ENCODE measurements around the gene C9orf50. TPM values are rescaled to one million over a fixed set of nuclear protein-coding genes. Genes with fewer than 3 reads are reported as not detected.

Gene C9orf50
- total RNA-seq, 1 experiment from 2014 or later: not detected

DNA sequence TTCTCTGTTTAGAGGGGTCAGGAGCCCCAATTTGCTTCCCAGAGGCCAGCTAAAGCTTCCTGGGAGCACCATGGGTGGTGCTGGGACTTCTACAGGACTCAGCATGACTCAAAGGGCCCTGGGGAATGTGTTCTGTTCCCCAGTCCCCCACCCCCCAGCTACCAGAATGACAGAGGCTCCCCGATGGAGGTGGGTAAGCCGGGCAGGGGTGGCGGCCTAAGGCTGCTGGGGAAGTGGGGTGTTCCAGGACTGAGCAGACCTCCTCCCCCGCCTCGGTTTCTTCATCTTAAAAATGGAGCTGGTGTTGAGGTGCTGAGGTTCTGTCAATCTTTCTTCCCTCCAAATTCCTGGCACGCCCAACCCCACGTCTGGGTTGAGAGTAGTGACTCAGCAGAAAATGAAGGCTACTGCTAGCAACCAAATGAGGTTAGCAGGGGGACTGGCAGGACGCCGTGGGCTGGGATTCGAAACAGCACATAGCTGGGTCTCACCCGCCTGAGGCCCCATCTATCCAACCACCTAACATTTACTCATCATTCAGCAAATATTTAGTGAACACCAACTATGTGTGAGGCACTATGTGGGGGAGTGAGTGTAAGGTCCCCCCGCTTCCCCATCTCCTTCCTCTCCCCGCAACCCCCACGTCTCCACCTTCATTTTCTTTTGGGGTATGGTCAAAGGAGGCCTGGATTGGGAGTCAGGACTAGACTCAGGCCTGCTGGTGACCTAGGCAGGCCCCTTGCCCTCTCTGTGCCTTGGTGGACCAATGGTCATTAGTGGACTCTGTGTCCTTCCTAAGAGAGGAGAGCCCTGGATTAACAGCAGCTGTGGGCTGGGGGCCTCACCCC lies 50.2 kb downstream of the C9orf50 start:
- Histone ChIP-seq H3K27ac (peak overlapping the region; percentile 90), H2AFZ (peak overlapping the region; percentile 56; the same call in 1 of the 2 replicates), H3K9me2 (ENCODE audit: insufficient read depth) (no peaks in the 10 kb centered on the region), H3K4me2 (peak overlapping the region; percentile 94), H3K9me3 (ENCODE audit: insufficient read depth, low read depth) (no peaks in the 10 kb centered on the region), H3F3A (ENCODE audit: insufficient read depth, low read depth) (peaks cover 21% of the 10 kb centered on the region), H3K79me2 (ENCODE audit: low read depth) (no peaks in the 10 kb centered on the region), H3K27me3 (ENCODE audit: insufficient read depth, low read depth) (no peaks in the 10 kb centered on the region), H3K4me1 (replicated peaks; ENCODE audit: insufficient read depth) (peaks cover 36% of the 10 kb centered on the region), H4K20me1 (ENCODE audit: insufficient read depth) (no peaks in the 10 kb centered on the region), H3K4me3 (peak overlapping the region; percentile 1; the same call in 1 of the 2 replicates), H3K36me3 (ENCODE audit: low read depth) (no peaks in the 10 kb centered on the region)
- BruUV-seq (replicated peaks): TSS peak; percentile 46
- intact Hi-C loops (cut with micrococcal nuclease; ENCODE audit: unreplicated experiment): loop anchor here (1.0 to 2.0 kb wide), 4 partner anchors 37 to 430 kb away; no protein-coding TSS in a partner anchor
- TF ChIP-seq EZH2 (IDR thresholded peaks at IDR 0.05; ENCODE audit: low read depth): no peak
- TF ChIP-seq, protein P1, sequence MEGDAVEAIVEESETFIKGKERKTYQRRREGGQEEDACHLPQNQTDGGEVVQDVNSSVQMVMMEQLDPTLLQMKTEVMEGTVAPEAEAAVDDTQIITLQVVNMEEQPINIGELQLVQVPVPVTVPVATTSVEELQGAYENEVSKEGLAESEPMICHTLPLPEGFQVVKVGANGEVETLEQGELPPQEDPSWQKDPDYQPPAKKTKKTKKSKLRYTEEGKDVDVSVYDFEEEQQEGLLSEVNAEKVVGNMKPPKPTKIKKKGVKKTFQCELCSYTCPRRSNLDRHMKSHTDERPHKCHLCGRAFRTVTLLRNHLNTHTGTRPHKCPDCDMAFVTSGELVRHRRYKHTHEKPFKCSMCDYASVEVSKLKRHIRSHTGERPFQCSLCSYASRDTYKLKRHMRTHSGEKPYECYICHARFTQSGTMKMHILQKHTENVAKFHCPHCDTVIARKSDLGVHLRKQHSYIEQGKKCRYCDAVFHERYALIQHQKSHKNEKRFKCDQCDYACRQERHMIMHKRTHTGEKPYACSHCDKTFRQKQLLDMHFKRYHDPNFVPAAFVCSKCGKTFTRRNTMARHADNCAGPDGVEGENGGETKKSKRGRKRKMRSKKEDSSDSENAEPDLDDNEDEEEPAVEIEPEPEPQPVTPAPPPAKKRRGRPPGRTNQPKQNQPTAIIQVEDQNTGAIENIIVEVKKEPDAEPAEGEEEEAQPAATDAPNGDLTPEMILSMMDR (conservative IDR thresholded peaks at IDR 0.05): no peak
- ChIA-PET POLR2A (ENCODE audit: unreplicated experiment) (interaction anchor here (0.5 to 1.8 kb wide), 7 partner anchors 26 to 404 kb away, joined by 3 to 14 read pairs (median 4); no protein-coding TSS in a partner anchor), CTCF (interaction anchor here (0.6 to 1.2 kb wide), 6 partner anchors 47 to 431 kb away, joined by 3 to 6 read pairs (median 4); no protein-coding TSS in a partner anchor)
- DNase-seq: peak; percentile 77 to 82

DNA sequence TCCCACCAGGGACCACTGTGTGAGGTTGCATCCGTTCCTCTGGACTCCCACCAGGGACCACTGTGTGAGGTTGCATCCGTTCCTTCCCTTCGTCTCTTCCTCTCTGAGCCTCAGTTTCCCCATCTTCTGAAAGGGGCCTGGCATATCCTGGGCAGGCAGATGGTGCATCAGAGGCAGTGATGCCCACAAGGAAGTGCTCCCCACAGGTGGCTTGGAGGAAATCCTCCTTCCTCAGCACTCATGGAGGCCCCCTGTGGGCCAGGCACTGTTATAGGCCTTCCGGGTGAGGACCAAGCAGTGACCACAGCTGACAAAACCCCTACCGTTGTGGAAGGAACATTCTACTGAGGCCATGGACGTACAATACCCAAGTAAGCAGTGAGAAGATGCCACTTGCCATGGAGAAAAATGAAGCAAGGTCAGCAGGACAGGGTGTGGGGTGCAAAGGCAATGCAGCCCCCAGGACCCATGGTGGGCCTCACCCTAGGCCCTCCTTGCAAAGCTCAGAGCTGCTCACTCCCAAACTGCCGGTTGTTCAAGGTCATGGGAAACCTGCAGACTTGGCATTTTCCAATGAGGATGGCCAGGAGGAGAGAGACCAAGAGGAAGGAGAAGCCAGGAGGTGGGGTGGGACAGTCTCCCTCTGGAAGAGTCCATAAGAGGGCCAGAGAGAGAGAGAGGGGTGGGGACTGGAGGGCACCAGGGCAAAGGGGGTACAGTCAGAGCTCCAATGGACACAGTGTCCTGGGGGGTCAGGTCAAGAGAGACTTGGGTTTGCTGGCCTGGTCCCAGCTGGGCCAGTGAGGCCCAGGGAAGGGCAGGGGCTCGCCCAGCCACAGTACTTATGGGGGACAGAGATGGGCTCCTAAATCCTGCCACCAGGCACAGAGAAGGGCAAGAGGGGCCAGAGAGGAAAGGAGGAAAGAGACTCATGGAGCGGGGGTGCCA lies 51.1 kb downstream of the C9orf50 start:
- H3K27ac ChIP-seq: peak overlapping the region; percentile 90
- POLR2A ChIA-PET (ENCODE audit: unreplicated experiment): interaction anchor here (0.5 to 1.8 kb wide), 5 partner anchors 27 to 403 kb away, joined by 3 to 14 read pairs (median 5); no protein-coding TSS in a partner anchor
- H3K79me2 ChIP-seq (ENCODE audit: low read depth): no peaks in the 10 kb centered on the region
- H3K4me1 ChIP-seq (replicated peaks; ENCODE audit: insufficient read depth): peaks cover 36% of the 10 kb centered on the region
- H3F3A ChIP-seq (ENCODE audit: insufficient read depth, low read depth): peaks cover 21% of the 10 kb centered on the region
- no peaks in the 10 kb centered on the region for H3K27me3 ChIP-seq (ENCODE audit: insufficient read depth, low read depth)
- no TSS peak for BruUV-seq (replicated peaks)
- CTCF ChIA-PET: interaction anchor here (0.6 to 0.7 kb wide), 2 partner anchors 37 to 430 kb away, joined by 3 to 11 read pairs; no protein-coding TSS in a partner anchor
- H3K9me2 ChIP-seq (ENCODE audit: insufficient read depth): no peaks in the 10 kb centered on the region
- intact Hi-C loops (cut with micrococcal nuclease; ENCODE audit: unreplicated experiment): loop anchor here (1.0 to 5.0 kb wide), 7 partner anchors 28 to 429 kb away; no protein-coding TSS in a partner anchor
- H2AFZ ChIP-seq: no peak overlapping the region; the same call in 1 of the 2 replicates
- H3K4me3 ChIP-seq: peak overlapping the region; percentile 1; the same call in 1 of the 2 replicates
- no peaks in the 10 kb centered on the region for H3K36me3 ChIP-seq (ENCODE audit: low read depth)
- no peaks in the 10 kb centered on the region for H3K9me3 ChIP-seq (ENCODE audit: insufficient read depth, low read depth)
- H3K4me2 ChIP-seq: peak overlapping the region; percentile 94
- no peak for TF ChIP-seq EZH2 (IDR thresholded peaks at IDR 0.05; ENCODE audit: low read depth)
- TF ChIP-seq, protein P1 (conservative IDR thresholded peaks at IDR 0.05): peak; percentile 67
- H4K20me1 ChIP-seq (ENCODE audit: insufficient read depth): no peaks in the 10 kb centered on the region
- peak; percentile 52 to 56 for DNase-seq
